ENCODE results near the gene TFAP2D. TPM values are rescaled to one million over a fixed set of nuclear protein-coding genes. Genes with fewer than 3 reads are reported as not detected.

TFAP2D gene
- total RNA-seq, 2 experiments from 2014 or later: not detected

GRCh38 chr6:50698546-50698945, 14.8 kb upstream of the TFAP2D start:
- Histone ChIP-seq H3K36me3 (ENCODE audit: insufficient read depth, low read length) (no peaks in the 10 kb centered on the region), H3K4me2 (ENCODE audit: low read length) (no peak overlapping the region), H3K79me2 (ENCODE audit: insufficient read depth, low read depth, low read length) (no peaks in the 10 kb centered on the region), H3K9me3 (ENCODE audit: low read length) (no peaks in the 10 kb centered on the region), H2AFZ (ENCODE audit: low read length) (no peak overlapping the region), H4K20me1 (ENCODE audit: insufficient read depth, low read length) (no peaks in the 10 kb centered on the region), H3K4me3 (ENCODE audit: low read depth, low read length, poor library complexity, severe bottlenecking) (no peak overlapping the region), H3K4me1 (ENCODE audit: insufficient read depth, low read length, poor library complexity, severe bottlenecking) (no peaks in the 10 kb centered on the region), H3K9me2 (ENCODE audit: insufficient read depth, low read length) (no peaks in the 10 kb centered on the region), H3K27ac (ENCODE audit: low read depth, low read length, poor library complexity, severe bottlenecking) (no peak overlapping the region)
- no peak for TF ChIP-seq CTCF (conservative IDR thresholded peaks at IDR 0.05; ENCODE audit: low read length)
- no peak for TF ChIP-seq EZH2phosphoT487 (IDR thresholded peaks at IDR 0.05; ENCODE audit: borderline replicate concordance, low read depth, low read length)
- ChIA-PET CTCF (ENCODE audit: unreplicated experiment) (no interaction called here), POLR2A (no interaction called here)
- intact Hi-C loops (cut with micrococcal nuclease; ENCODE audit: unreplicated experiment): no loop called here
- DNase-seq (ENCODE audit: low spot score): no peak
- no TSS peak for BruUV-seq (replicated peaks)

GRCh38 chr6:50699051-50699775, 14.1 kb upstream of the TFAP2D start:
- Histone ChIP-seq H3K9me3 (ENCODE audit: low read length) (no peaks in the 10 kb centered on the region), H3K4me1 (ENCODE audit: insufficient read depth, low read length, poor library complexity, severe bottlenecking) (no peaks in the 10 kb centered on the region), H3K36me3 (ENCODE audit: insufficient read depth, low read length) (no peaks in the 10 kb centered on the region), H3K79me2 (ENCODE audit: insufficient read depth, low read depth, low read length) (no peaks in the 10 kb centered on the region), H3K4me3 (ENCODE audit: low read depth, low read length, poor library complexity, severe bottlenecking) (no peak overlapping the region), H4K20me1 (ENCODE audit: insufficient read depth, low read length) (no peaks in the 10 kb centered on the region), H3K27ac (ENCODE audit: low read depth, low read length, poor library complexity, severe bottlenecking) (no peak overlapping the region), H3K4me2 (ENCODE audit: low read length) (no peak overlapping the region), H3K9me2 (ENCODE audit: insufficient read depth, low read length) (no peaks in the 10 kb centered on the region), H2AFZ (ENCODE audit: low read length) (no peak overlapping the region)
- ChIA-PET POLR2A (no interaction called here), CTCF (ENCODE audit: unreplicated experiment) (no interaction called here)
- no TSS peak for BruUV-seq (replicated peaks)
- TF ChIP-seq EZH2phosphoT487 (IDR thresholded peaks at IDR 0.05; ENCODE audit: borderline replicate concordance, low read depth, low read length) (no peak), CTCF (conservative IDR thresholded peaks at IDR 0.05; ENCODE audit: low read length) (no peak)
- no peak for DNase-seq (ENCODE audit: low spot score)
- intact Hi-C loops (cut with micrococcal nuclease; ENCODE audit: unreplicated experiment): no loop called here

- BruUV-seq (replicated peaks): no TSS peak
- Histone ChIP-seq H3K4me2 (ENCODE audit: low read length) (no peak overlapping the region), H3K27ac (ENCODE audit: low read depth, low read length, poor library complexity, severe bottlenecking) (no peak overlapping the region), H3K4me3 (ENCODE audit: low read depth, low read length, poor library complexity, severe bottlenecking) (no peak overlapping the region), H3K79me2 (ENCODE audit: insufficient read depth, low read depth, low read length) (no peaks in the 10 kb centered on the region), H3K4me1 (ENCODE audit: insufficient read depth, low read length, poor library complexity, severe bottlenecking) (no peaks in the 10 kb centered on the region), H2AFZ (ENCODE audit: low read length) (no peak overlapping the region), H4K20me1 (ENCODE audit: insufficient read depth, low read length) (no peaks in the 10 kb centered on the region), H3K36me3 (ENCODE audit: insufficient read depth, low read length) (no peaks in the 10 kb centered on the region), H3K9me2 (ENCODE audit: insufficient read depth, low read length) (no peaks in the 10 kb centered on the region), H3K9me3 (ENCODE audit: low read length) (no peaks in the 10 kb centered on the region)
- POLR2A ChIA-PET: interaction anchor here (0.6 kb wide), 1 partner anchor 229 kb away, joined by 4 read pairs; no protein-coding TSS in a partner anchor
- DNase-seq (ENCODE audit: low spot score): no peak
- intact Hi-C loops (cut with micrococcal nuclease; ENCODE audit: unreplicated experiment): no loop called here
- CTCF ChIA-PET (ENCODE audit: unreplicated experiment): no interaction called here
- TF ChIP-seq EZH2phosphoT487 (IDR thresholded peaks at IDR 0.05; ENCODE audit: borderline replicate concordance, low read depth, low read length) (no peak), CTCF (conservative IDR thresholded peaks at IDR 0.05; ENCODE audit: low read length) (no peak)
These were observed 6.8 kb upstream of the TFAP2D start for GRCh38 chr6:50706575-50706974.

Data from OCI-LY7 (cell line).